HepG2 (cell line): Measurements from ENCODE around the gene DNTTIP2. TPM values are rescaled to one million over a fixed set of nuclear protein-coding genes. Genes with fewer than 3 reads are reported as not detected.

ENCODE experiments used
- ARNTL ChIP-seq: sonication (generic); formaldehyde crosslinking; IDR thresholded peaks from 2 replicates; pipeline ENCODE4 v1.4.0; 2020; ENCODE audit warnings: mild to moderate bottlenecking, missing genetic modification reagents
- CBFB ChIP-seq: sonication (generic); formaldehyde crosslinking; IDR thresholded peaks from 2 replicates; pipeline ENCODE4 v1.4.0; 2020; ENCODE audit warnings: missing genetic modification reagents
- GATAD1 ChIP-seq: IDR thresholded peaks from 2 replicates; pipeline ENCODE4 v1.6.1; 2016; ENCODE audit warnings: missing genetic modification reagents, missing compliant biosample characterization
- HES4 ChIP-seq: sonication (generic); formaldehyde crosslinking; IDR thresholded peaks from 2 replicates; pipeline ENCODE4 v1.9.0; 2021; ENCODE audit warnings: mild to moderate bottlenecking, missing genetic modification reagents, borderline replicate concordance
- HMG20A ChIP-seq: IDR thresholded peaks from 2 replicates; pipeline ENCODE4 v1.6.1; 2016; ENCODE audit warnings: borderline replicate concordance
- HOXD1 ChIP-seq: sonication (generic); formaldehyde crosslinking; IDR thresholded peaks from 2 replicates; pipeline ENCODE4 v1.5.0; 2020; ENCODE audit warnings: missing genetic modification reagents
- JUN ChIP-seq: sonication (generic); formaldehyde crosslinking; IDR thresholded peaks from 2 replicates; pipeline ENCODE4 v1.4.0; 2020; ENCODE audit warnings: mild to moderate bottlenecking, missing genetic modification reagents
- NR2F2 ChIP-seq: IDR thresholded peaks from 2 replicates; pipeline ENCODE4 v1.6.1; 2012; ENCODE audit warnings: low read depth, inconsistent platforms, borderline replicate concordance
- NR3C1 ChIP-seq: sonication (generic); formaldehyde crosslinking; IDR thresholded peaks from 2 replicates; pipeline ENCODE4 v1.4.0; 2020; ENCODE audit warnings: missing genetic modification reagents
- RBM39 ChIP-seq: fragments of 200-400 bp; formaldehyde crosslinking; IDR thresholded peaks from one replicate; pipeline ENCODE4 v1.6.1; 2018; ENCODE audit warnings: antibody characterized with exemption, mild to moderate bottlenecking, low read depth, low read length; ENCODE audit not compliant: poor library complexity, severe bottlenecking
- TAF15 ChIP-seq: fragments of 200-400 bp; formaldehyde crosslinking; IDR thresholded peaks from one replicate; pipeline ENCODE4 v1.6.1; 2018; ENCODE audit warnings: mild to moderate bottlenecking, low read depth, low read length; ENCODE audit not compliant: poor library complexity, severe bottlenecking
- ZNF24 ChIP-seq: fragments of 450-650 bp; IDR thresholded peaks from 2 replicates; pipeline ENCODE4 v1.6.1; 2017; ENCODE audit warnings: antibody characterized with exemption, mild to moderate bottlenecking
- ZNF263 ChIP-seq: sonication (generic); formaldehyde crosslinking; IDR thresholded peaks from 2 replicates; pipeline ENCODE4 v1.4.0; 2020; ENCODE audit warnings: missing genetic modification reagents
- polyA plus RNA-seq, 8 experiments: library from polyadenylated mRNA; depleted of rRNA in 3 of 8; stranded (reverse) in 7 of 8; unstranded in 1 of 8; fragments of >200 nt; fragmentation: Illumina TruSeq in 4 of 8; extraction: Trizol in 4 of 8; gene quantifications; 2 replicates each; pipeline versions ENCODE4 v1.2.1 to v1.2.3, GENCODE V29; 2011 to 2016; ENCODE audit warnings: low read depth in 4 of 8, missing spikeins in 1 of 8, mixed read lengths in 1 of 8; ENCODE audit not compliant: insufficient read depth in 1 of 8
- total RNA-seq, 5 experiments: library from RNA; depleted of rRNA; stranded (reverse); fragments of >200 nt; fragmentation: Illumina TruSeq; extraction: Trizol; gene quantifications; 2 replicates each; pipeline ENCODE4 v1.2.3, GENCODE V29; 2016; ENCODE audit warnings: low read depth in 1 of 5
- TF ChIP-seq, protein P1 (sequence below), 2 experiments: fragments of 450-650 bp in 1 of 2; sonication (generic) in 1 of 2; formaldehyde crosslinking in 1 of 2; IDR thresholded peaks; 2 replicates each; pipeline versions ENCODE4 v1.6.1 to v1.8.0; 2016 to 2022; ENCODE audit warnings: antibody characterized with exemption in 1 of 2, mild to moderate bottlenecking in 1 of 2, missing genetic modification reagents in 1 of 2
- TF ChIP-seq, protein P2 (sequence below): IDR thresholded peaks from 2 replicates; pipeline ENCODE4 v1.6.1; 2012; ENCODE audit warnings: low read length, improper control_type of control experiment
- TF ChIP-seq, protein P3 (sequence below): sonication (generic); formaldehyde crosslinking; IDR thresholded peaks from 2 replicates; pipeline ENCODE4 v1.4.0; 2020; ENCODE audit warnings: missing genetic modification reagents, borderline replicate concordance

DNTTIP2 gene
- total and polyA plus RNA-seq, 2 of the 13 experiments (the other 11 are each of a cell fraction or from before 2014, with no cell fraction given), result 11.4 to 63.3 TPM

DNA sequence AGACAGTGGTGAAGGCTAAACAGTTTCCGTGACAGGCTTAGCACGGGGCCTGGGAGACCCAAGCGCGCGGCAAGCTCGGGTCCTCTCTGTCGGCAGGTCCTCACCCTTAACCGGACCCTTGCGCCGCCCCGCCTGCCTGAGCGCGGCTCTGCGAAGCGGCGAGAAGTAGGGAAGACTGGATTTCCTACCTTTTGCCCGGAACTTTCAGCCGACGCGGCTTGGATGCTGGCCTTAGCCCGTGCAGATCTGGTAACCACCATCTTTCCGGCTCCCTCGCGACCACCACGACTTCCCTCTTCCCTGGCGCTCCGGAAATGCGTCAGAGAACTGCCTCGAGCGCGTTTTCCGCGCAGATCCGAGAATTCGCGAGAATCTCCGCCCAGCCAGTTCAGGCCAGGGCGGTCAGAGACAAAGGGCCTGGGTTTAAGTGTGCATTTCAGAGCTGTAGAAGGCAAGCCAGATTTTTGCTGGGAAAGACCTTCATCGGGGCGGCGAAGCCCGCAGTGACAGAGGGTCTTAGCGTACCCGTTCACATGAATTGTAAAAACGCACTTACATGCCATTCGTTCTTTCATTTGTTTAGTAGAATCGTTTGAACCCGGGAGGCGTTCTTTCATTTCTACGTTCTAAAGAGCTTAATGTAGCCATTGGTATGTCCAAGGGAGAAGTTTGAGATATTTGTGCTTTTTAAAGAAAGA lies at the start of gene DNTTIP2 (continued):
- TF ChIP-seq, protein P1, sequence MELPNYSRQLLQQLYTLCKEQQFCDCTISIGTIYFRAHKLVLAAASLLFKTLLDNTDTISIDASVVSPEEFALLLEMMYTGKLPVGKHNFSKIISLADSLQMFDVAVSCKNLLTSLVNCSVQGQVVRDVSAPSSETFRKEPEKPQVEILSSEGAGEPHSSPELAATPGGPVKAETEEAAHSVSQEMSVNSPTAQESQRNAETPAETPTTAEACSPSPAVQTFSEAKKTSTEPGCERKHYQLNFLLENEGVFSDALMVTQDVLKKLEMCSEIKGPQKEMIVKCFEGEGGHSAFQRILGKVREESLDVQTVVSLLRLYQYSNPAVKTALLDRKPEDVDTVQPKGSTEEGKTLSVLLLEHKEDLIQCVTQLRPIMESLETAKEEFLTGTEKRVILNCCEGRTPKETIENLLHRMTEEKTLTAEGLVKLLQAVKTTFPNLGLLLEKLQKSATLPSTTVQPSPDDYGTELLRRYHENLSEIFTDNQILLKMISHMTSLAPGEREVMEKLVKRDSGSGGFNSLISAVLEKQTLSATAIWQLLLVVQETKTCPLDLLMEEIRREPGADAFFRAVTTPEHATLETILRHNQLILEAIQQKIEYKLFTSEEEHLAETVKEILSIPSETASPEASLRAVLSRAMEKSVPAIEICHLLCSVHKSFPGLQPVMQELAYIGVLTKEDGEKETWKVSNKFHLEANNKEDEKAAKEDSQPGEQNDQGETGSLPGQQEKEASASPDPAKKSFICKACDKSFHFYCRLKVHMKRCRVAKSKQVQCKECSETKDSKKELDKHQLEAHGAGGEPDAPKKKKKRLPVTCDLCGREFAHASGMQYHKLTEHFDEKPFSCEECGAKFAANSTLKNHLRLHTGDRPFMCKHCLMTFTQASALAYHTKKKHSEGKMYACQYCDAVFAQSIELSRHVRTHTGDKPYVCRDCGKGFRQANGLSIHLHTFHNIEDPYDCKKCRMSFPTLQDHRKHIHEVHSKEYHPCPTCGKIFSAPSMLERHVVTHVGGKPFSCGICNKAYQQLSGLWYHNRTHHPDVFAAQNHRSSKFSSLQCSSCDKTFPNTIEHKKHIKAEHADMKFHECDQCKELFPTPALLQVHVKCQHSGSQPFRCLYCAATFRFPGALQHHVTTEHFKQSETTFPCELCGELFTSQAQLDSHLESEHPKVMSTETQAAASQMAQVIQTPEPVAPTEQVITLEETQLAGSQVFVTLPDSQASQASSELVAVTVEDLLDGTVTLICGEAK (IDR thresholded peaks at IDR 0.05), result peak; percentile 35; the same call in 1 of the 2 replicates
- TF ChIP-seq, protein P1 (CRISPR knock-in tag; IDR thresholded peaks at IDR 0.05), result peak; percentile 75
- TF ChIP-seq ZNF263, result 0 out of 2 replicates have a peak, but pooled peaks have one; percentile 43
- no peak for TF ChIP-seq JUN (CRISPR knock-in tag)
- TF ChIP-seq HES4 (CRISPR knock-in tag), result peak; percentile 55; the same call in 1 of the 2 replicates
- TF ChIP-seq, protein P2, sequence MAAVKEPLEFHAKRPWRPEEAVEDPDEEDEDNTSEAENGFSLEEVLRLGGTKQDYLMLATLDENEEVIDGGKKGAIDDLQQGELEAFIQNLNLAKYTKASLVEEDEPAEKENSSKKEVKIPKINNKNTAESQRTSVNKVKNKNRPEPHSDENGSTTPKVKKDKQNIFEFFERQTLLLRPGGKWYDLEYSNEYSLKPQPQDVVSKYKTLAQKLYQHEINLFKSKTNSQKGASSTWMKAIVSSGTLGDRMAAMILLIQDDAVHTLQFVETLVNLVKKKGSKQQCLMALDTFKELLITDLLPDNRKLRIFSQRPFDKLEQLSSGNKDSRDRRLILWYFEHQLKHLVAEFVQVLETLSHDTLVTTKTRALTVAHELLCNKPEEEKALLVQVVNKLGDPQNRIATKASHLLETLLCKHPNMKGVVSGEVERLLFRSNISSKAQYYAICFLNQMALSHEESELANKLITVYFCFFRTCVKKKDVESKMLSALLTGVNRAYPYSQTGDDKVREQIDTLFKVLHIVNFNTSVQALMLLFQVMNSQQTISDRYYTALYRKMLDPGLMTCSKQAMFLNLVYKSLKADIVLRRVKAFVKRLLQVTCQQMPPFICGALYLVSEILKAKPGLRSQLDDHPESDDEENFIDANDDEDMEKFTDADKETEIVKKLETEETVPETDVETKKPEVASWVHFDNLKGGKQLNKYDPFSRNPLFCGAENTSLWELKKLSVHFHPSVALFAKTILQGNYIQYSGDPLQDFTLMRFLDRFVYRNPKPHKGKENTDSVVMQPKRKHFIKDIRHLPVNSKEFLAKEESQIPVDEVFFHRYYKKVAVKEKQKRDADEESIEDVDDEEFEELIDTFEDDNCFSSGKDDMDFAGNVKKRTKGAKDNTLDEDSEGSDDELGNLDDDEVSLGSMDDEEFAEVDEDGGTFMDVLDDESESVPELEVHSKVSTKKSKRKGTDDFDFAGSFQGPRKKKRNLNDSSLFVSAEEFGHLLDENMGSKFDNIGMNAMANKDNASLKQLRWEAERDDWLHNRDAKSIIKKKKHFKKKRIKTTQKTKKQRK, result no peak
- TF ChIP-seq NR2F2, result no peak
- peak; percentile 100 for TF ChIP-seq GATAD1 (CRISPR knock-in tag)
- no peak for TF ChIP-seq HOXD1 (CRISPR knock-in tag)
- no peak for TF ChIP-seq TAF15
- TF ChIP-seq, protein P3, sequence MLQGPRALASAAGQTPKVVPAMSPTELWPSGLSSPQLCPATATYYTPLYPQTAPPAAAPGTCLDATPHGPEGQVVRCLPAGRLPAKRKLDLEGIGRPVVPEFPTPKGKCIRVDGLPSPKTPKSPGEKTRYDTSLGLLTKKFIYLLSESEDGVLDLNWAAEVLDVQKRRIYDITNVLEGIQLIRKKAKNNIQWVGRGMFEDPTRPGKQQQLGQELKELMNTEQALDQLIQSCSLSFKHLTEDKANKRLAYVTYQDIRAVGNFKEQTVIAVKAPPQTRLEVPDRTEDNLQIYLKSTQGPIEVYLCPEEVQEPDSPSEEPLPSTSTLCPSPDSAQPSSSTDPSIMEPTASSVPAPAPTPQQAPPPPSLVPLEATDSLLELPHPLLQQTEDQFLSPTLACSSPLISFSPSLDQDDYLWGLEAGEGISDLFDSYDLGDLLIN (CRISPR knock-in tag), result 0 out of 2 replicates have a peak, but pooled peaks have one; percentile 21
- TF ChIP-seq HMG20A, result no peak; the same call in 1 of the 2 replicates
- TF ChIP-seq ZNF24, result no peak
- no peak for TF ChIP-seq NR3C1 (CRISPR knock-in tag)
- TF ChIP-seq CBFB (CRISPR knock-in tag), result peak; percentile 71
- peak; percentile 56; the same call in 1 of the 2 replicates for TF ChIP-seq ARNTL
- TF ChIP-seq RBM39, result peak; percentile 66
